Measurements from ENCODE around the gene STH. TPM values are rescaled to one million over a fixed set of nuclear protein-coding genes. Genes with fewer than 3 reads are reported as not detected.

STH gene
- total RNA-seq, 2 donors from 2014 or later, result not detected

DNA sequence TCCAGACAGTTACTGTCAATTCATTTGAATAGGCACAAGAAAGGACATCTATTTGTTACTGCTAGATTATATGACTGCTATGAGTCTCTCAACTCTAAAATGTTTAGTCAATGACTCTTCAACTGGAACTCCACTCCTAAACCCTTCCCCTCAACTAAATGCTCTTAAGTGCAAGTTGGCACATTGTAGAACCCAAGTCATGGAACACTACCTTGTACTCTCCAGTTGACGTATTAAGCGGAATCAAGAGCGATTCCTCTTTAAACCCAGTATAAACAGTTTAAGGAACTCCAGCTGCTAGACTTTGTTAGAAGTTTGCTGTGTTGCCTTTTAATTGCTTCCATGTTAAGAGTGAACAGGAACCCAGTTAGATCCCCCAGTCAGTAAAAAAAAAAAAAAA is 44.6 kb downstream of the STH start:
- H3K4me3 ChIP-seq (ENCODE audit: low read length), result no peak overlapping the region
- H3K27ac ChIP-seq (ENCODE audit: low read depth, low read length), result no peak overlapping the region
- Mint-ChIP-seq H3K9me3 (no peaks in the 10 kb centered on the region), H3K36me3 (ENCODE audit: low read depth) (peaks cover 70% of the 10 kb centered on the region), H3K4me1 (peaks cover 19% of the 10 kb centered on the region), H3K27me3 (ENCODE audit: insufficient read depth) (no peaks in the 10 kb centered on the region), H3K27ac (peak overlapping the region; percentile 83), H3K4me3 (no peak overlapping the region)
- DNase-seq, result no peak
- no peak overlapping the region for H3K9ac ChIP-seq (ENCODE audit: extremely low read depth, low read length, poor library complexity, severe bottlenecking)
- H3K4me1 ChIP-seq (ENCODE audit: control insufficient read depth, insufficient read depth, low read length), result no peaks in the 10 kb centered on the region
- H3K9me3 ChIP-seq (ENCODE audit: control insufficient read depth, low read length), result no peaks in the 10 kb centered on the region
- WGBS, 2 experiments (ENCODE audit: insufficient coverage in 1 of 2, insufficient read length in 1 of 2), result 98 to 100% methylated on average over 3 of the region's 3 CpGs
- TF ChIP-seq, protein P1, sequence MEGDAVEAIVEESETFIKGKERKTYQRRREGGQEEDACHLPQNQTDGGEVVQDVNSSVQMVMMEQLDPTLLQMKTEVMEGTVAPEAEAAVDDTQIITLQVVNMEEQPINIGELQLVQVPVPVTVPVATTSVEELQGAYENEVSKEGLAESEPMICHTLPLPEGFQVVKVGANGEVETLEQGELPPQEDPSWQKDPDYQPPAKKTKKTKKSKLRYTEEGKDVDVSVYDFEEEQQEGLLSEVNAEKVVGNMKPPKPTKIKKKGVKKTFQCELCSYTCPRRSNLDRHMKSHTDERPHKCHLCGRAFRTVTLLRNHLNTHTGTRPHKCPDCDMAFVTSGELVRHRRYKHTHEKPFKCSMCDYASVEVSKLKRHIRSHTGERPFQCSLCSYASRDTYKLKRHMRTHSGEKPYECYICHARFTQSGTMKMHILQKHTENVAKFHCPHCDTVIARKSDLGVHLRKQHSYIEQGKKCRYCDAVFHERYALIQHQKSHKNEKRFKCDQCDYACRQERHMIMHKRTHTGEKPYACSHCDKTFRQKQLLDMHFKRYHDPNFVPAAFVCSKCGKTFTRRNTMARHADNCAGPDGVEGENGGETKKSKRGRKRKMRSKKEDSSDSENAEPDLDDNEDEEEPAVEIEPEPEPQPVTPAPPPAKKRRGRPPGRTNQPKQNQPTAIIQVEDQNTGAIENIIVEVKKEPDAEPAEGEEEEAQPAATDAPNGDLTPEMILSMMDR (conservative IDR thresholded peaks at IDR 0.05), result no peak
- H3K36me3 ChIP-seq (ENCODE audit: control insufficient read depth, insufficient read depth, low read length), result peaks cover 84% of the 10 kb centered on the region
- no peaks in the 10 kb centered on the region for H3K27me3 ChIP-seq (ENCODE audit: control insufficient read depth, insufficient read depth, low read length, poor library complexity, severe bottlenecking)

DNA sequence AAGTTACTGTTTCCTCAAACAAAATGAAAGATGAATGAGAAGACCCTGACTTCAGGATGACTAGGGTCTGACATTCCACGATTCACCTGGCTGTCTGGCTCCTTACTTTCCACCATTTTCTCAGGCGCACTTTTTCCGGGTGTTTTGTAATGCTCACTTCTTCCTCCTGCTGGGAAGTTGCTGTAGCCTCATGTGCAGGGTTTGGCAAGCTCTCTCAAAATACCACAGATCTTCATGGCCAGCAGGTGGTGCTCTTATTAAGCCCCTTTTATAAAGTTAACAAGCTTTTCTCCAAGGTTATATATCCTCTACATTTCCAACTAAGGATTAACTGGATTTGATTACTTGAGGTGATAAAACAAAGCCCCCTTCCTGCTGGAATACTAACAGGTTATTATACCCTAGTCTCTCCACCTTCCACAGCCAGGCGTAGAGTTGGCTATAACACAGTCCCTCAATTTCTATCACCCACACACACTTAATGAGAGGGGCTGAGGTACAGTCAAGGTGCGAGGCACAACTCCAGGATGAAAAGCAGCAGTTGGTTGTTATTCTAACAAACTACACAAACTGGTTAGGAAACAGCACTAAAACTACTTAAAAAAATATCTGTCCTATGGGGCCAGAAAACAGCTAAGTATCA is 45.4 kb downstream of the STH start:
- Mint-ChIP-seq H3K4me3 (no peak overlapping the region), H3K36me3 (ENCODE audit: low read depth) (peaks cover 69% of the 10 kb centered on the region), H3K27me3 (ENCODE audit: insufficient read depth) (no peaks in the 10 kb centered on the region), H3K9me3 (no peaks in the 10 kb centered on the region), H3K27ac (peak overlapping the region; percentile 83), H3K4me1 (peaks cover 19% of the 10 kb centered on the region)
- TF ChIP-seq, protein P1 (conservative IDR thresholded peaks at IDR 0.05), result peak; percentile 94
- Histone ChIP-seq H3K27ac (ENCODE audit: low read depth, low read length) (no peak overlapping the region), H3K9ac (ENCODE audit: extremely low read depth, low read length, poor library complexity, severe bottlenecking) (no peak overlapping the region), H3K27me3 (ENCODE audit: control insufficient read depth, insufficient read depth, low read length, poor library complexity, severe bottlenecking) (no peaks in the 10 kb centered on the region), H3K36me3 (ENCODE audit: control insufficient read depth, insufficient read depth, low read length) (peaks cover 82% of the 10 kb centered on the region), H3K4me3 (ENCODE audit: low read length) (no peak overlapping the region), H3K4me1 (ENCODE audit: control insufficient read depth, insufficient read depth, low read length) (no peaks in the 10 kb centered on the region), H3K9me3 (ENCODE audit: control insufficient read depth, low read length) (no peaks in the 10 kb centered on the region)
- WGBS, 2 experiments (ENCODE audit: insufficient coverage in 1 of 2, insufficient read length in 1 of 2), result 87 to 100% methylated on average over 1 to 5 of the region's 5 CpGs
- peak; percentile 92 for DNase-seq

DNA sequence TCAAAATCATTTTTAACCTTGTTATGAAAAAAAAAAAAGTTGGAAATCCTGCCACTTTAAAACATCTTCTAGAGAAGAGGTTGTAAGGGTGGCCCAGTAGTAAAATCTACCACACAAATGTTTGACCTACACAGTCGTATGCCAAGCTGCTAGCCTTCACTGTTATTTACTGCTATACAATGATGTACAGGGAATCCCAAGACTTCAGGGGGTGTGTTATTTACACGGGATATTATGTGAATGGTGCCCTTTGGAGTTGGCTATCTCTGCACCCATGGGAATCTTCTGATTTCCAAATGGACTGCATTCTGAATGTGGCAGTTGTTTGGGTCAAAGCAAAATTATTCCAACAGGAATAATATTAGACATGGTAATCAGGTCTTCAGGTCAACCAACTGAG is 45.9 kb downstream of the STH start:
- Histone ChIP-seq H3K27ac (ENCODE audit: low read depth, low read length) (no peak overlapping the region), H3K9me3 (ENCODE audit: control insufficient read depth, low read length) (no peaks in the 10 kb centered on the region), H3K4me3 (ENCODE audit: low read length) (no peak overlapping the region), H3K9ac (ENCODE audit: extremely low read depth, low read length, poor library complexity, severe bottlenecking) (no peak overlapping the region), H3K4me1 (ENCODE audit: control insufficient read depth, insufficient read depth, low read length) (no peaks in the 10 kb centered on the region), H3K36me3 (ENCODE audit: control insufficient read depth, insufficient read depth, low read length) (peaks cover 82% of the 10 kb centered on the region), H3K27me3 (ENCODE audit: control insufficient read depth, insufficient read depth, low read length, poor library complexity, severe bottlenecking) (no peaks in the 10 kb centered on the region)
- TF ChIP-seq, protein P1 (conservative IDR thresholded peaks at IDR 0.05), result no peak
- Mint-ChIP-seq H3K27me3 (ENCODE audit: insufficient read depth) (no peaks in the 10 kb centered on the region), H3K4me1 (peaks cover 19% of the 10 kb centered on the region), H3K27ac (peak overlapping the region; percentile 83), H3K9me3 (no peaks in the 10 kb centered on the region), H3K4me3 (no peak overlapping the region), H3K36me3 (ENCODE audit: low read depth) (peaks cover 69% of the 10 kb centered on the region)
- 97% methylated on average over 2 of the region's 2 CpGs; no CpG with 5 or more reads in 1 of the 2 experiments for WGBS, 2 experiments (ENCODE audit: insufficient coverage in 1 of 2, insufficient read length in 1 of 2)
- no peak for DNase-seq

All from endodermal cell (in vitro differentiated cells).